Measurements from ENCODE around the gene ZNF143.
"Not testable (repeated sequence)": the region's sequence is repeated elsewhere in the genome, so short reads cannot be mapped to it uniquely, and the experiment has no call there.

ZNF143 gene

GRCh38 chr11:9498457-9499078, 37.8 kb downstream of the ZNF143 start:
- no peak for DNase-seq (ENCODE audit: low read depth in 2 of 2)

- peak; percentile 40 to 58 for DNase-seq (ENCODE audit: low read depth in 2 of 2)
Observed at GRCh38 chr11:9506489-9507276, 45.9 kb downstream of the ZNF143 start.

GRCh38 chr11:9507277-9507580, 46.4 kb downstream of the ZNF143 start:
- DNase-seq (ENCODE audit: low read depth in 2 of 2): no peak

- DNase-seq (ENCODE audit: low read depth in 2 of 2): no peak
Observed at GRCh38 chr11:9509041-9509440, 48.2 kb downstream of the ZNF143 start.

- no peak for DNase-seq (ENCODE audit: low read depth in 2 of 2)
Observed at GRCh38 chr11:9512370-9513019, 51.7 kb downstream of the ZNF143 start.

GRCh38 chr11:9514576-9514975, 53.8 kb downstream of the ZNF143 start:
- not testable (repeated sequence) for DNase-seq (ENCODE audit: low read depth in 2 of 2)

GRCh38 chr11:9516113-9516512, 55.3 kb downstream of the ZNF143 start:
- no peak for DNase-seq (ENCODE audit: low read depth in 2 of 2)

GRCh38 chr11:9518835-9519410, 58.1 kb downstream of the ZNF143 start:
- no peak for DNase-seq (ENCODE audit: low read depth in 2 of 2)

- no peak for DNase-seq (ENCODE audit: low read depth in 2 of 2)
Observed at GRCh38 chr11:9524001-9524400, 63.2 kb downstream of the ZNF143 start.

GRCh38 chr11:9525116-9525515, 64.3 kb downstream of the ZNF143 start:
- no peak for DNase-seq (ENCODE audit: low read depth in 2 of 2)

- DNase-seq (ENCODE audit: low read depth in 2 of 2): no peak
Observed at GRCh38 chr11:9527481-9528135, 66.8 kb downstream of the ZNF143 start.

GRCh38 chr11:9528136-9528501, 67.3 kb downstream of the ZNF143 start:
- no peak for DNase-seq (ENCODE audit: low read depth in 2 of 2)

GRCh38 chr11:9528573-9529333, 67.9 kb downstream of the ZNF143 start:
- no peak for DNase-seq (ENCODE audit: low read depth in 2 of 2)

GRCh38 chr11:9529334-9529650, 68.5 kb downstream of the ZNF143 start:
- no peak for DNase-seq (ENCODE audit: low read depth in 2 of 2)

GRCh38 chr11:9530020-9530621, 69.3 kb downstream of the ZNF143 start:
- DNase-seq (ENCODE audit: low read depth in 2 of 2): no peak

GRCh38 chr11:9530901-9531625, 70.3 kb downstream of the ZNF143 start:
- no peak for DNase-seq (ENCODE audit: low read depth in 2 of 2)

- no peak for DNase-seq (ENCODE audit: low read depth in 2 of 2)
Observed at GRCh38 chr11:9533058-9533457, 72.2 kb downstream of the ZNF143 start.

- no peak for DNase-seq (ENCODE audit: low read depth in 2 of 2)
Observed at GRCh38 chr11:9533736-9534473, 73.1 kb downstream of the ZNF143 start.

- peak; percentile 55 to 74 for DNase-seq (ENCODE audit: low read depth in 2 of 2)
Observed at GRCh38 chr11:9535189-9535781, 74.5 kb downstream of the ZNF143 start.

All from stimulated activated CD8-positive, alpha-beta memory T cell treated with anti-CD3 and anti-CD28 coated beads, Interleukin-7, amount 100 ng/mL, for 1 hour (primary cell).